SHP77 treated with DMSO at 0.1 percent for 48 hours (cell line): ENCODE measurements around the gene TOM1L2.
A peak's percentile ranks its signal among the peaks of the same experiment; 100 is the strongest.

ENCODE experiments used
- DNase-seq: peaks from one replicate; lab custom pipeline; 2025; lab: John Stamatoyannopoulos, UW

Gene TOM1L2

DNA sequence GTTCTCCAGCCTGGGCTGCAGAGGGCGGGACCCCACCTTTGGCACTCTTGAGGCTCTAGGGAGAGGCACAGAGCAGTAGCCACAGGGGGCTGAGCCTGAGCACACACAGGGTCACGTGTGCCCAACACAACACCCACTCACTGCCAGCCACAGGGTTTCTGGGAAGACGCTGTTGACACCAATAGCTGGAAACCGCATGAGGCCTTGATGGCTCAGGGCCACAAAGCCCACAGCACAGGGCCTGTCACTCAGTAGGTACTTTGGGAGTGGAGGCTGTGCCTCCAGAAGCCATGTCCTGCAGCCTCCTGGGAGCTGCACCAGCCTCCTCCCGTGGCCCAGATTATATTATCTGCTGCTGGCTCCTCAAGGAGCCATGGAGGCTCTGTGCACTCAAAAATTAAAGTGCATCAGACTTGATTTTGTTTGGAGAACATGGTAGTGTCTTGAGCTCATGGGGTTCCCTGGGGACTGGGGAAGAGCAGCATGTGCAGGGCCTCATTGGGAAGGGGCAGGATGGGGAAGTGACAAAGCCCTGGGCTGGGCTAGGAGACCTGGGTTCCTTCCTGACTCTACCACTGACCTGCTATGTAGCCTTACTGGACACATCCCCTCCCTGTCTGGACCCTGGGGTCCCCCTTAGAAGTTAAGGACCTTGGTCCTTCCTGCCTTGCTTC, 122.9 kb downstream of the TOM1L2 start:
- DNase-seq: peak; percentile 33

DNA sequence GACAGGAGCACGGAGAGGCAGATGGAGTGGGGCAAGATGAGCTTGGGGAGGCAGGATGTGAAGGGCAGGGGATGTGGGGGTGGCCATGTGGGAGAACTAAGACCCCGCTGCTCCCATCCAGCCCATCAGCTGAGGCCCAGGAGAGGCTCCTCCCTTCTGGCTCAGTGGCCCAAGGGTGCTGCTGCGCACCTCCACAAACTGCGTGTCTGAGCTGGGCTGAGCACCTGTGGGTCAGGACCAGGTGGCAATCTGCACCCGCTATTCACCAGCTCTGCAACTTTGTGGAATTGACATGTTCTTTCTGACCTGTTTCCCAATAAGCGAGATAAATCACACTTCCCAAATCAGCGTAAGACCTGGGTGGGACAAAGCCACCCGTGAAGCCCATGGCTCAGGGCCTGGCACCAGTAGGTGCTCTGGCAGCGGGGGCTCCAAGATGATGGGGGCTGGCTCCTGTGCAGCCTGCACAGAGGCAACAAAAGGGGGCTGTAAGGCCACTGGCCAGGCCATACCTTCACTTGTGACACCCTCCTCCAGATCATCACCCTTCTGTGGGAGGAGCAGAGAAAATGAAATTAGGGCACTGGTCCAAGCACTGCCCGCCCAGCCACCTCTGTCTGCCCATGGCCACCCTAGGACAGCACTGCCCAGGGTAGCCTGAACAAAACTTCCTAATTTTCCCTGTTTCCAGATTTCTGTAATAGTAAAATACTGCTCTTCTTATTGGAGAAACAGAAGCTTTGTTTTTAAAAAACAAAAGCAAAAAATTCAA, 123.7 kb downstream of the TOM1L2 start:
- no peak for DNase-seq

DNA sequence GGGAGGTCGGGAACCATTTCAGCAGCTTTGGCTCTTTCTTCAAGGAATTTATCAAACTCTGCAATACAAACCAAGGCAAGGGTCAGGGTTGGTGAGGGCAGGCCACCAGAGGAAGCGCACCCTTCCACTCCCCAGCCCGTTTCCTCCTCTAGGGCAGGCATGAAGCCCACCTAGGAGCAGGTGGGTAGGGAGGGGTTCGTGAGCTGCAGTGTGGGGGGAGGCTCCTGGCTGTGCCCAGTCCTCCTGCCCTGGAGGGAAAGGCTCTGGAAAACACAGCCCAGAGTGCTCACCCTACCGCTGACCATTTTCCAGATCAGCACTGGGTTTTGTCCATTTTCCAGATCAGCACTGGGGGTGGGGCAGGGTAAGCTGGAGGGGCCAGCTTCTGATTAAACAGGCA, 124.5 kb downstream of the TOM1L2 start:
- DNase-seq: no peak

DNA sequence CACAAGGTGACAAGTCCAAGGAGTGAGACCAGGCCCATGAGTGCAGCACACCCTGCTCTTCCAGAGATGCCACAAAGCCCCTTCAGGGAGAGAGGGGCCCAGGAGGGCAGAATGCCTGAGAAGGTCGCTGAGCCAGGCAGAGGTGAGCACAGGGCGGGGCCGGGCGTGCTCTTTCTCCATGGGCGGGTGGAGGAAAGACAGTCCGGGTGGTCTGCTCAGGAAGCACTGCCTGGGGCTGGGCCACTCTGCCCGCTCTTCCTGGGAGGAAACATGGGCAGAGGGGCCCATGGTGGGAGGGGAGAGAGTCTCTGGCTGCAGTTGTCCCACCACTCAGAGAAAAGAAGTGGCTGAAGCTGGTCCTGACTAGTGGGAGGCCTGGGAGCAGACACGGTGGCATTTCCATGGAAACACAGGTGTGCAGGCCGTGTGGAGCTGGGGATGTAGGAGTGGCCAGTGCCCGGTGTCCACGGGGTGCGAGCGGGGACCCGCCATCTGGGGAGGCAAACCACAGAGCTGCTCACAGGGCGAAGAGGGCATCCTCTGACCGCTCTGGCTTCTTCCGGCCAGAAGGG, 125.0 kb downstream of the TOM1L2 start:
- DNase-seq: no peak

DNA sequence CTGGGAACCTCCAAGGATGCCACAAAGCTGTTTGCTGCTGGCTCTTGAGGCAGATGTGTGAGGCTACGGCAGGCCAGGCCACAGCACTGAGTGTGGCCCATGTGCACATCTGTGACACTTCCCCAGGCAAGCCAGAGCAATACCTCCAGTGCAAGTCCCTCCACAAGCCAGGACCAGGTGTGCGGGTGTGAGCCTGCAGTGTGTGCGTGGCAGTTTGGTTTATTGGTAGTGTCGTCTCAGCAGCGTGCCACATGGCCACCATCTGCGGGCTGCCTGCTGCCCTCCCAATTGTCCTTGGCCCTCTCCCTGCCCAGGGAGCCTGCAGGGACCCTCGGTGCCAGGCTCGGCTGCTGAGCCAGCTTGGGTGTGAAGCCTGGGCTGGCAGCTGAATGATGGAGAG, 125.6 kb downstream of the TOM1L2 start:
- no peak for DNase-seq

DNA sequence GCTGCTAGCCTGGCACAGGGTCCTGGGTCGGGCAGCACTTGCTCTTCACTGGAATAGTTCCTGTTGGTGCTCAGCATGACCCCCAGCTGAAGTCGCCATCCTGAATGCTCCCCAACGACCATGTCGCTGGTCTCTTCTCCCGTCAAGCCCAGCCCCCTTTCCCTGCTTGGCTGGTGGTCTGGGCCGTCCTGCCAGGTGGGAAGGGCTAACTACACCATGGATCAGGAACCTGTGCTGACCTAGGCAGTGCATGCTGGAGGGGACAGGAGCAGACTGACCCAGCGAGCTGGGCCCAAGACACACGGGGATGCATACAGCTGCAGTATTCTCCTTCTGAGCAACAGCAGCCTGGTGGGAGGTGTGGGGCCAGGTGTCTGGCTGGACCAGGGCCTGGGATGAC, 126.2 kb downstream of the TOM1L2 start:
- no peak for DNase-seq

DNA sequence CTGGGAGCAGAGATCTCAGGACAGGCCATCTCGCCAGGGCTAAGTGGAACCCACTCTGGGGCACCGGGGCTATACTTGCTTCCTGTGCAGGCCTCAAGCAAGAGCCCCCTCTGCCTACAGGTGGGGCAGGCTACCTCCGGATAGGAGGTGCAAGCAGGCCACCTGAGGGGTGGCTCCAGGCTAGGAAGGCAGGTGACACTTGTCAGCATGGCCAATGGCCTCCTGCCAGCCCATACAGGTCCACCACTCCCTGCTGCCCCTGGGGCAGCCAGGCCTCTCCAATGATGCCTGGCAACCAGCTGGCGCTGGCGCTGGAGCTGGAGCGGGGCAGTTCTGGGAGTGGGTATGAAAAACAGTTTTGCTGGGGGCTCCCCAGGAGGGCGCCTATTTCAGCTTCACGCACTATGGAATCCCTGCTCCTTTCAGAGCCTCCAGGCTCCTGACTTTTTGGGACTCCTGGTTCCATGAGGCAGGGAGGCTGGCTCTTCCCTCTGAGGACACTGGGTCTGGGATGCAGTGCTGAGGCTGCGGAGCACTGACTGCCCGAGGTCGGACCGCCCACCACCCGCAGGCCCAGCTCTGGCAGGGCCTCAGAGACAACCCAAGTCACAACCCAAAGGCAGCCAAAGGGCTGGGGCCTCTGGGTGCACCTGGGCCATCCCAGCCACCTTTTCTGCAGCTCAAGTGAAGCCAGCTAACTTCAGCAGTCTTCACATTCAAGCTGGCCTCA, 127.0 kb downstream of the TOM1L2 start:
- DNase-seq: no peak

DNA sequence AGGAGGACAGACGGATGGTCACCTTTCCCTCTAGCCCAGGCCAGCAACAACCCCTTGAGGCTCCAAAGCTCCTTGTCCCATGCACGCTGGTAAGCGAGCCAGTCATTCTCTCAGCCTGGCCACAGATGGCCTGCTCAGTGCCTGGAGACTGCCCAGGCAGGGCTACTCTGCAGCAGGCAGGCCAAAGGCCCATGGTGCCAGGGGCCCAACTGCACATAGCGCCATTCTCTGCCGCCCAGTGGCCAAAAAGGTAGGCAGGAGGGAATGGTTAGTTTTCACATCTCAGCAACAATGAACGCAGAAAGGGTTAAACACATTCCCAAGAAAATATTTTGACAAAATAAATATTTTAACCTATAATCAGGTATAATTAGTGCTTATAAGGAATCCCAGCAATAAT, 127.7 kb downstream of the TOM1L2 start:
- DNase-seq: no peak

DNA sequence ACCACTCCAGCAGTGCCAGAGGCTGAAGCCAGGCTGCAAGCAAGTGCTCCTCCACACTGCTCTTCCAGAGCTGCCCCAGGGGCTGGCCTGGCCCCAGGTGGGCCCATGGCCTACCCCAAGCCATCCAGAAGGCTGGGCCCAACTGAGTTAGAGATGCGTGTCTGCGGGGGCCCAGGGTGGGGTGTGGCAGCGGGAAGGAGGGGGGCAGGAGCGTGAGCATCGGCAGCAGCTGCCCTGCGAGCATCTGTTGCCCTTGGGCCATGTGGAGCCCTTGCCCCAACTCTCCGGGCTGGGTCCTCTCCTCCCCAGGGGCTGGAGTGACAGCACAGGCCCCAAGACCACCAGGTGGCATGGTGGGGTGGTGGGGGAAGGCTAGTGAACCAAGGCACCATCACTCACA, 128.1 kb downstream of the TOM1L2 start:
- DNase-seq: no peak

DNA sequence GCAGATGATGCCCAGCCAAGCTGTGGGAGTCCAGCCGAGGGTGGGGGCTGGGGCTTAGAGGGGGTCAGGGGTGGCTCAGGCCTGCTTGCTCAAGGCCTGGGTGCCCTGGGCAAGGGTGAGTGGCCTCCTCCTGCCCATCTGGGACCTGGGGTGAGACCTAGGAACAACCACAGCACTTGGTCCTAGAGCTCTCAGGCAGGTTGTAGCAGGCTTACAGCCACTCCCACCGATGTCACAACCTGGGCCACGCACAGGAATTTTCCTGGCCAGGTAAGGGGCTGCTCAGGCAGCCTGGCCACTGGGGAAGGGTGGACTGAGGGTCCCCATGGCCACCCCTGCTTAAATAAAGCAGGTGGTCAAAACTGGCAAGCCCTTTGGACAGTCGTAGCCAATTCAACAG, 129.1 kb downstream of the TOM1L2 start:
- DNase-seq: no peak

DNA sequence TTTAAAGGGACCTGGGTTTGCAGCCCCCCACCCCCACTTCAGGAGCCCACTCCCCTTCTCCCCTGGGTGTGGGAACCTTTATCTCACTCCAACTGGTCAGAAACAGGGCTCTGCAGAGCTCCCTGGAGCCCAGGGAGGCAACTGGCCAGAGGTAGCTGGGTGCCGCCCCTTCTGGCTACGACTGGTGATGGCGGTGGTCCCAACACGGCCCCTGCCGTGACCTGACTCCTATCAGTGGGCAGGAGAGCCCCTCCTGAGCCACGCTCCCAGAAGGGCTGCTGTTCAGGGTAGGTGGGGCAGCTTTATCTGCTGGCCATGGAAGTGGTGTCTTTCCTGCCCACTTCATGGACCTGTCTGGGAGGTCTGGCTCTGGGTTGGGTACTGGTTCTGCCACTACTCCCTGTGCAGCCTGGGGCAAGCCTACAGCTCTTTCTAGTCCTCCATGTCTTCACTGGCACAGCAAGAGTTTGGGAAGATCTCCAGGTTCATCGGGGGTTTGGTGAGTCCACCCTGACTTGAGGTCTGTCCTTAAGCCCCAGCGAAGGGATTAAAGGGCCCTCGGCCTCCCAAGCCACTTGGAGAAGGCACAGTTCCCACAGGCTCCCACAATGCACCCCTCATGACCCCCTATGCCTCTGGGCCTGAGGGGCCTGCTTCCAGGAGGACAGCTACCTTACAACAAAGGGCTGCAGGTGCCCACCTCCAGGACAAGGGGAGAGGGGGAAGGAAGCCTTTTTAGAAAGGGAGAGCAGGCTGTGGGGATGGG, 129.9 kb downstream of the TOM1L2 start:
- no peak for DNase-seq

DNA sequence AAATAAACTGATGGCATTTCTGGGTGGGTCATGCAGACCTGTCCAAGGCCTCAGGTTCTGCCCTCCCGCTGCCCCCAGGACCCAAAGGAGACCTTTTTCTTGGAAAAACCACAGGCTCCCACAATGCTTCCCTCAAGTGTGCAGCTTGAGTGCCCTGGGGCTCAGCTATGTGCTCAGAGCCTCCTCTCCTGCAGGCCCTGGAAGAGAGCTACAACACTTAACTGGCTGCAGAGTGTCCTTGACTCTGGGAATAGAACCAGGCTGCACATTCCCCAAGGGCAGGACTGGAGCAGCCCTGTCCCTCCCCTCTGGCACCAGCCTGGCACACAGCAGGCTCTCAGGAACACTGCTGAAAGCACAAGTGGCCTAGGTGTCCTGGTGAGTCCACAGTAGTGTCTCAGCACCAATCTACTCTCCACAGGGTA, 130.6 kb downstream of the TOM1L2 start:
- DNase-seq: no peak

DNA sequence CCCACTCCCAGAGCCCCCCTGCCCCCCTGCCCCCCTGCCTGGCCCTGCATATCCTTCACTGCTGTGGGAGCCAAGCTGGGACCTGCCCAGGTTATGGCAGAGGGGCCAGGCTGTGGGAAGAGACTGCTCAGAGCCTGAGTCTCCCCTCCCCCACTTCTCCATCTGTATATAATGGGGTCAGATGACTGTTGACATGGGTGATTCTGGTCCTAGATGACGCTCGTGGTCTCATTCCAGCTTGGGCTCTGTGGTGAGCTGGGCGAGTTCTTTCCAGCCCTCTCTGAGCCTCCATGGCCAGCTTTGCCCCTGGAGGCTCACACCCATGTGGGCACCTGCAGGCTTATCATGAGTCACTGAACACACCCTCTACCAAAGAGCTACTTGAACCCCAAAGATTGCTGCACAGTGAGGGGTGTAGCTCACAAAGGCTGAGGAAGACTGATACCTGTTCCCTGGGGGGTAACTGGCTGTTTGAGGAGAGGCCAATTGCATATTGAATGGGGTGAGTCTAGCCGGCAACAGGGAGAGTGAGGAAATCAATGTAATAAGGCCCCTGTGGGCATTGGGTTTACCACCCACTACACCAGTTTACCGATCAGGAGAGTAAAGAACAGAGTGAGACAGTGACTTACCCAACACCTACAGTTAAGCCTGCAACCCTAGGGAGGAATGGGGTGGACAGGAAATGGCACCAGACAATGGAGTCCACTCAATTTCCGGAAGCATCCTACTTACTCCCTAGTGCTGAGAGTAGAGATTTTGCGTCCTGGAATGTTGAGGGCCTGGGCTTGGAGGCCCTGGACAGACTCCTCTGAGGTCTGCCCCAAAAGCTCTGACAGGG, 131.2 kb downstream of the TOM1L2 start:
- peak; percentile 28 for DNase-seq

DNA sequence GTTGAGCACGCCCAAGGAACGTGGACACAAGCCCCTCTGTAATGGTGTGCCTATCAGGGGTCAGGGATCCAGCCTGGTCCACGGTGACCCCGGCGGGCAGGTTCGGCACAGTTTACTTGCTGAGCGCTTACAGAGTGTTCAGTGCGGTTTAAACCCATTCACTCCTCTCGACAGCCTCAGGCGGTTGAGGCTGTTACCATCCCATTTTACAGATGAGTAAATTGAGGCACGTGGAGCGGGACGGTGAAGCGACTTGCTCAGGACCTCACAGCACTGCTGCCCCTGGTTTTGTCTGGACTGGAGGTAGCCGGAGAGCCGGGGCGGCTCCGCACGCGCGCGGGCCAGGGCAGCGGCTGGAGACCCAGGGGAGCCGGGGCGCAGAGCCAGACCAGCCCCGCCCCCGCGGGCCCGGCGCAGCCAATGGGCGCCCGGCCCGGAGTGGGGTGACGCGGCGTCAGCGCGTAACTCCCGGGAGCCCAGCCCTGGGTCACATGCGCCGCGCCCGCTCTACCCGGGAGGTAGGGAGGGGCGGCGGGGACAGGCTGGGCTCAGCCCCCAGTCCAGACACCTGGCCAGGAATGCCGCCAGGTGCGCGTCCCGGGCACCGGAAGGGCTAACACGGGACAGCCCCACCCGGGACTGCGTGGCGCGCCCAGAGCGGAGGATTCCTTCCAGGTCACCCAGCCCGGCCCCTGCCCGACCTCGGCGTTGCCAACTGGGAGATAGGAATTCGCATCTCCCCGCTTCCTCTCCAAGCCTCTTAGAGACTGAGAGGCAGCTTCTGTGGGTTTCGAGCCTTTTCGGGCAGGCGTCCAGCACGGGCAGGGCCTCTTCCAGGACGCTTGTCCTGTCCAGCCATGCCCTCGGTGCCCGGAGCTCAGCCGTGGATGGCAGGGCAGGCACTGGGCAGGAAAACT, 132.2 kb downstream of the TOM1L2 start:
- peak; percentile 87 for DNase-seq

DNA sequence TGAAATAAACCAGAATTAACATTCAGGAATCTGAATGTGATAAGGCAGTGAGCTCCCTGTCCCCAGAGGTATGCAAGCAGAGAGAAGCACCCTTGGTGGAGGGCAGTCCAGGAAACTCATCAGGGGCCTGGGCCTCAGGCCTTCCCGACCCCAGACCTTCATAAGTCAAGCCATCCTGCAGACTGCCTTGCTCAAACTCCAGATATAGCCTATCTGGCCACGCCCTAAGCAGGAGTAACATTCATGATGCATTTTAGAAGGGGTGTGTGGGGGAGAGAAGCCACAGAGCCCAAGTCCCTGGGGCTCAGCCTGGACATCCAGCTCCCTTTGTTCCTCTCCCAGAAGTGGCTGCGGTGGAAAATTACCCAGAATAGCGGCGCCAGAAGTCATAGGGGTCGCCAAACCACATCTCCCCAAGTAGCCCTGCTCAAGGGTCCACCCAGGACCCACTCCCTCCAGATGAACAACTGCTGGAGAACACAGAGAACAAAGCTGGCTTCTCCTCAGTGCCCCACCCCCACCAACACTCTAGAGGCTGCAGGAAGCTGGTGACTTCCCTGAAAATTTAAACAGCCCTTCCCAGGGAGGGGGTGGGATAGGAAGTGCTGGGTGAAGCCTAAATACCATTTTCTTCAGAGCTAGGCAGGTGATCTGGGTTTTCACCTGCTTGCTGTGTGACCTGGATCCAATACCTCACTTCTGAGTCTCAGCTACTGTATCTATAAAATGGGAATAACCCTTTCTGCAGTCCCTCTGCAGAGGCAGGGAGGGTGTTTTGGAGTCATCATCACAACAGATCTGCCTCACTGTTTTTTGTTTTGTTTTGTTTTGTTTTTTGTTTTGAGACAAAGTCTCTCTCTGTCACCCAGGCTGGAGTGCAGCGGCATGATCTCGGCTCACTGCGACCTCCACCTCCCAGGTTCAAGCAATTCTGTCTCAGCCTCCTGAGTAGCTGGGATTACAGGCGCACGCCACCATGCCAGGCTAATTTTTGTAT, 133.9 kb downstream of the TOM1L2 start:
- DNase-seq: peak; percentile 60

DNA sequence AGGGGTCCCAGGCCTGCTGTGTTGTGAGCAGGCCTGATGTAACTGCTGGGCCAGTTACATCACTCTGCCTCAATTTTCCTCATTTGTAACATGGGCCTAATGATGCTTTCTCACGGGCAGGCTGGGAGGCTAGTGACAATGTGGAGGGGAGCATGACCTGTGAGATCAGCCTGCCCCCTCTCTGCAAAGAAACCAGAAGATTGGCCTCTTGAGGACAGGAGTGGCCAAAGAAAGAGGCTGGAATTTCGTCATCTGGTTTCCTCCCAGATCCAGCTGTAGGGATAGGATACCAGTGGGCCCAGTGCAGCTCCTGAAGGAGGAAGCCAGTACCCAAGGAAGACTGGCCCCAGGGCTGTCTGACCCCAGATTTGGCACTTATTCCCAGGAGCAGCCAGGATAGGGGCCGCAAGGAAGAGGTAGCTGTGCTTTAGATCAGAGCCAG, 134.8 kb downstream of the TOM1L2 start:
- DNase-seq: no peak

DNA sequence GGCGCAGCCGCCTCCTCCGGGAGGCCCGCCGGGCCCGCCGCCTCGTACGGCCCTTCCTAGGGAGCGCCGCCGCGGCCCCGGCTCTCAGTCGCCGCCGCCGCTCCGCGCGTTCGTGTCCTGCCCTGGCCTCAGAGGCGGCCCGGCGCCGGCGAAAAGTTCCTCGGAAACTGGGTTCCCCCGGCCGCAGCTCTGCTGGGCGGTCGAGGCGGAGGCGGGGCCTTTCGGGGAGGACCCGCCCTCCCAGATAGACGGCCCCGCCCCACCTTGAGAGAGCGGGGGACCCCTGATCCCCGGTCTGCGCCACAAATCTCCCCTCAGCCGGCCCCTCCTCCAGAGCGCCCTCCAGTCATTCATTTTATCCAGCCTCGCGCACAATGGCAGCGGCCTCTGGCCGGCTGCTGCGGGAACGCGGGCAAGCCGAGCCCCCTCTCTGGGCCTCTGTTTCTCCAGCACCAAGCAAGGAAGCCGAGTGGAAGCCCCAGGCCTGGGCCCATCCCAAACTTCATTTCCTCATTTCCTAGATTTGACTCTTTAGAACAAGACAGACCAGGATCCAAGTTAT, 135.3 kb downstream of the TOM1L2 start, which contains the start of gene SREBF1:
SREBF1 (minus strand) TSS at position 169 of the 562 bp plus-strand sequence. CDS start 169 bp downstream, outside the sequence.
- DNase-seq: peak; percentile 38

DNA sequence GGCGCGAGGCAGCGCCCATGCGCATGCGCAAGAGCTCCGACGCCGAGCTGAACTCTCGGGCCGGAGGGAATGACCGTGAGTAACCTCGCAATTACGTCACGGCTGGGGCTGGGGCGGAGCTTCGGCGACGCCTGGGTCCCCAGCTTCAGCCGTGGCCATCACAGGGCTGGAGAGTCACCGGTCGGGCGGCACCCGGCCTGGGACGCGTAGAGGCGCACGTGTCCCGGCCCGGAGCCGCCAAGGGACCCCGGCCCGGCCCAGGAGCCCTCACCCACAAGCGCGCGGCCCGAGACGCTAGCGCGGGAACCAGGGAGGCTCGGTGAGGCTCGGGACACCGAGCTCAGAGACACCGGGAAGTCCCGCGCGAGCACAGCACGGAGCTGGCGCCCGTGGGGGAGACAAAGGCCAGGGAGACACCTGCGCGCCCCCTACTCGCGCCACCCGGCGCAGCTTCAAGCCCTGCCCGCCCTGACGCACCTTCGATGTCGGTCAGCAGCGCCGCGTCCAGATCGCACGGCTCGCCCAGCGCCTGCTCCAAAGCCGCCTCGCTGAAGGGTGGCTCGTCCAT, 135.9 kb downstream of the TOM1L2 start:
- DNase-seq: peak; percentile 97
